Amniotic epithelial cell (primary cell): Measurements from ENCODE around the gene RBFOX1.

Experiments used
- DNase-seq: peaks from one replicate; pipeline ENCODE4 v3.0.0-alpha.2; 2010; ENCODE audit warnings: low read depth

RBFOX1 gene

DNA sequence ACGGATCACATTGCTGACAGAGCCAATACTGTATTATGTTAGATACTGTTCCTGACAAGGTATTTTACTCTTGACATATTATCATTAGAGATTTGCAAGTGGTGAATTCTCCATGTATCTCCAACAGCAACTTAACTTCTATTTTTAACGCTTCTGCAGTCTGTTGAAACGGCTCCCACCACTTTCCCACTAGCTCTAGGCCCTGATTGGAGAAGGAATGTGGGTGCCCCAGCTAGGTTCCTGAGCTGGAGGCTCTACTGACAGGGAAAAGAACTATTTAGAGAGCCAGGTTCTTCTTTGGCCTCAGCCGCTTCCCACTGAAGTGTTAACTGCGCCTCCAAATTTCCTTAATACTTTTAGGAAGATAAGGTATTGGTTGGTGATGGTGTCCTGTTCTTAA lies 191.8 kb downstream of the RBFOX1 start:
- no peak for DNase-seq

DNA sequence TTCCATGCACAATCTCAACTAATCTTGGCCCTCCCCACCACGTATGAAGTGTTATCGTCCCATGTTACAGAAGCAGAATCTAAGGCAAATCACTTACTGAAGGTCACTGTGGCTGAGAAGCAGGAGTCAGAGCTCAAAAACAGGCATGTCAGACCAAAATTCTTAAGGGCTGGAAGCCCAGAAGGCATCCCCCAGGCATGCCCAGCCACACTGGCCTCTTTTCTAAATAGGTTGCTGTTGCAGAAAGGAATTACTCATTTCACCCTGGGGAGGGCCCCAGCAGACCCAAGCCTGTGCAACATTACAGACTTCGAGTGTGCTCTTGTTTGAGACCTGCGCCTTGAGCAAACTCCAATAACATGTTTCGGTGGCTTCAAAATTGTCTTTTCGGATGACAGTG lies 194.1 kb downstream of the RBFOX1 start:
- no peak for DNase-seq

DNA sequence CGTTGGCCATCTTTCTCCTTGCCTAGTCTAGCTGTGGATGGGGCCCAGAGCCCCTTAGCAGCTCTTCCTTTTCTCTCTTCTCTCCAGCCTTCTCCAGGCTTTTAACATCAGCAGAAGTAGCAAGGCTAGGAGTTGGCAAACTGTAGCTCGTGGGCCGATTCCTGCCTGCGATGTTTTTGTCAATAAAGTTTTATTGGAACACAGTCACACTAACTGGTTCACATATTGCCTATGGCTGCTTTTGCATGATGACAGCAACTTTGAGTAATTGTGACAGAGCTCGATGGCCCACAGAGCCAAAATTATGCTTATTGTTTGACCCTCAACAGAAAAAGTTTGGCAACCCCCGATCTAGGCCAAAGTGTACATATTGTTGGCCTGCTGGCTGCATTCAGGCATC lies 199.9 kb downstream of the RBFOX1 start:
- DNase-seq: no peak

DNA sequence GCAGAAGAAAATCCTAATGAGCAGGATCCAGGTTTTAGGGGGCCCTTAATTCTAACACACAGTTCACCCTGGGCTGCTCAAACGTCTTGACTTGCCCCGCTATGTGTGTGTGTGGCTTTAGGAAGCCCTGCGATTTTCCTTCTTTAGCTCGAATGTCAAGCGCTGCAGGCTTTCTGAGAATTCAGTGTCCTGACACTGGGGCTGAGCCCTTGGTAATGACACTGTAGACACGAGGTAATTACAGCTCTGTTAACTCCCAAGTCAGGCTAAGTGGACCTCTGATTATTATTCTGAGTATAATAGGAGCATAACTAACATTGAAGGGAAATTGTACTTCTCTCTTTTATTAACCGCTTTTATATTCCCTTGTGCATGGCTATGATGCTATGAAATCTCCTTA lies 202.1 kb downstream of the RBFOX1 start:
- no peak for DNase-seq

DNA sequence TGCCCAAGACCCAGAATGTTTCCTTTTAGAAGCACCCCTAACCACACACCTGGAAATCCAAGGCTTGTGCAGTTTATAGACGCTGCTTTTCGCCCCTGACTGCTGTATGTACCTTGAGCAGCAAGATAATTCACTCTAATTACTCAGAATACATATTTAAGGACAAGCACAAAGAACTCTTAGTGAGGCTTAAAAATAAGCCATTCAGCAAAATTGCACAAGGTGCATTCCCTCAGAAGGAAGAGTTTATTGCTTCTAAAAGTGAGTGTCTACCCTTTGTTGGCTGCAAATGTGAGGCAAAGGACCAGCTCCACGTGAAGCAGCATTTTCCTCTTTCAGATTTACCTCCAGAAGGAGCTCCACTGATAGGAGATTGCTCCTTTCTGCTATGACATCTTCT lies 208.4 kb downstream of the RBFOX1 start:
- DNase-seq: no peak

DNA sequence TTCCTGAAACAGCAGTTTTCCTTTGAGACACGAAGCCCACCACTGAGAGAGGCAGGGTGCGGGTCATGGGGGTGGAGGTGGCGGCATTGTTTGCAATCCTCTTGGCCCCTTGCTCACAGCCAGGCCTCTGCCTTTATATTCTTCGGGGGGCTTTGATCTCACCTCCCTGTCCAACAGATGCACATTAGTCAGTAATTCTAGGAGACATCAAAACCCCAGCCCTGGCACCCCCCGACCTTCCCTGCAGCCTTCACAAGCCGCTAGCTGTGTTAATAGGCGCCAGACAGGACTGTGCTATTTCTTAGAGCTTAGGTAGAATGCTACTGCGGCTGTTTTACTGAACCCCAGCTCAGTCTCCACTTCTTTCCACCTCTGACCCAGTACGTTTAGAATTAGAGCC lies 212.6 kb downstream of the RBFOX1 start:
- DNase-seq: no peak

DNA sequence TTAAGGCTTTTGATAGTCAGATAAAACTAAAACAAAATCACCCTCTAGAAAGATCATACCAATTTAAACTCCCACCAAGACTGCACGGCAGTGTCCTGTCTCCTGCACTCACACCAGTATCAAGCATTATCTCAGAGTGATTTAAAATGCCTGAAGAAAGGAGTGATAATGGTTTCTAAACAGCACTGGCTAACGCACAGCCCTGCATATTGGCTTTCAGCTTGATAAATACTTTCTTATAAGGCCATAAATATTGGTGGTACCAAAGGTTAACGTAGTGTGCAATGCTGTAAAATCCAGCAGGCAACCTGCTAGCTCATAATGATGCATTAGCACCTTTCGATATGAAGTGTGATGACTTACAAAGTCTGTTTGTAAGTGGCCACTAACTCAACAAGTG lies 214.3 kb downstream of the RBFOX1 start:
- DNase-seq: no peak

DNA sequence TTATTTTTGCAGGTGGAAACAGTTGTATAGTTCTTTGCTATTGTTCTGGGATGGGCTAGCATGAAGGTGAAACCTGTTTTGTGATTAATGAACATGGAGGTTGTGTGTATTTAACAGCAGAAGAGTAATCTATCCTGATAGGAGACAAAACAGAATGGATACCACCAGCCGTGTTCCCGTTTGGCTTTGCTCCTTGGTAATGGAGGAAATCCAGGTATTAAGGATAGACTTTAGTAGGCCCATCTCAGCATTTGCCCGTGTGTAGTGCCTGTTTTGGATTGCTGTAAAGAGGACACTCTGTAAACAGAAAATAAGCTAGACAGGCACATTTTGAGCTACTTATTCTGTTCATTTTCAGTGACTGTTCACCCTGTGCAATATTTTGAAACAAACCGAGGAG lies 215.1 kb downstream of the RBFOX1 start:
- DNase-seq: no peak

DNA sequence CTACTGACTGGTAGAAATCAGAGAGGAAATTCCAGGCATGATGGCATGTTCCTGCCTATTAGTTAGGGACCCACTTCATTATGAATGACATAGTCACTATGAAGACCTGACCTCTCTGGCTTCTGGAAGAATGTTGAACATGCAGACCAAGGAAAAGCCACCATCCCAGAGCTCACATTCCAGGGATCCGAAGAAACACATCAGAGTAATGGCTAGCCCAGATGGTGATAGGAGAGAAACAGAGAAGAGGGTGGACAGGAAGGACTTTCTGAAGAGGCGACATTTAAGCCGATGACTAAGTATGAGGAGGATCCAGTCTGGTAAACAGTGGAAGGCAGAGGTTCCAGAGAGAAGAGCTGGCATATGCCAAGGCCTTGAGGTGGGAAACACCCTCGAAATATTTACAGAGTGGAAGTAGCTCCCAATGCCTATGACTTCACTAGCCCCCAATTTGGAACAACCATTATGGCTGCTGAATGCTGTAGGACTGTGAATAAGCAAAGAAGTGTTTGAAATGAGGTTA lies 216.2 kb downstream of the RBFOX1 start:
- DNase-seq: no peak

DNA sequence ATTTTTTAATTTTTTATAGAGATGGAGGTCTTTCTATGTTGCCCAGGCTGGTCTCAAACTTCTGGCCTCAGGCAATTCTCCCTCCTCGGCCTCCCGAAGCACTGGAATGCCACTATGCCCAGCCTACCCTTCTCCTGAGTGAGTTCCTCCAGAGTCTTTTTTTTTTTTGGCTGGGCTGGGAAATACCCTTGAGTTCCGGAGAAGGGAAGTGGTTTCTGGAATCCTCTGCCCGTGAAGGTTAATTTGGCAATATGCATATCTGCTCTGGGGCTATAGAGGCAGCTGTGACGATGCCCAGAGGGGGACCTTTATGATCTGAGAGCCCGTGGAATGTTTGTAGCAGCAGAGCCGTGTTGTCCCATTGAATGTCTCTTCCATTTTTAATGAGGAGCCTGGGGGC lies 217.5 kb downstream of the RBFOX1 start:
- DNase-seq: no peak

DNA sequence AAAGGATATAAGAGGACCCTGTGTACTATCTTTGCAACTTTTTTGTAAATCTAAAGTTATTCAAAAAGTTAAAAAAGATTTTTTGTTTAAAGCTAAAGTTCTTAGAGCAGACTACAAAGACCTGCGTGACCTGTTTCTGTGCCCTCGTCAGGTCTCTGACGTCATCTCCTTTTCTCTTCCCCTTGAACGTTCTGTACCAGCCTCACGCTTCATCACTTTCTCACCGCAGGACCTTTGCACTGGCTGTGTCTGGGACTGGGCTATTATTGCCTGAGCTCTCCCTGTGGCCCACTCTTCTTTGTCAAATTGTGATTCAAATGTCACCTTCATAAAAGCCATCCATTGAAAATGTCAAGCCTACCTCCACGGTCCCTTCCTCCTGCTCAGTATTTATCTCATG lies 222.8 kb downstream of the RBFOX1 start:
- no peak for DNase-seq

DNA sequence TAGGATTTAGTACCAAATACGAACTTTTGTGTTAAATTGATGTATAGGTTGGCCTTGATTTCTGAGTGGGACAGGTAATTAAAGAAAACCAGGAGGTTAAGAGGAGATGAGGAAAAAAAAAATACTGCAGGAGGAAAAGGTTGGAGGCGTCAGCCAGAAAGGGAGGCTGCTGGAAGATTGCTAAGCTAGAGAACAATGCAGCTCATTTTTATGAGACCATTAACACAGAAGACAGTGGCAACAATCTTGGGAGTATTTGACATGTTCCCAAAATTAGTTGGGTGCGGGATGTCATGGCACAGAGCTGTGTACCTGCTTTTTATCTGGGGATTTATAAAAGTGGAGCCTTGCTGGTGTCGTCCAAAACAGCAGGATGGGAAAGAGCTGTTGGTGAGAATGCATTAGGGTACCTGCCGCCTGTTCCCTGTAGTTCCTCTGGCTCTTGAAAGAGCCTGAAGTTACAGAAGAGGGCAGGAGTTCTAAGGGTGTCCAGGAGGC lies 229.3 kb downstream of the RBFOX1 start:
- no peak for DNase-seq

DNA sequence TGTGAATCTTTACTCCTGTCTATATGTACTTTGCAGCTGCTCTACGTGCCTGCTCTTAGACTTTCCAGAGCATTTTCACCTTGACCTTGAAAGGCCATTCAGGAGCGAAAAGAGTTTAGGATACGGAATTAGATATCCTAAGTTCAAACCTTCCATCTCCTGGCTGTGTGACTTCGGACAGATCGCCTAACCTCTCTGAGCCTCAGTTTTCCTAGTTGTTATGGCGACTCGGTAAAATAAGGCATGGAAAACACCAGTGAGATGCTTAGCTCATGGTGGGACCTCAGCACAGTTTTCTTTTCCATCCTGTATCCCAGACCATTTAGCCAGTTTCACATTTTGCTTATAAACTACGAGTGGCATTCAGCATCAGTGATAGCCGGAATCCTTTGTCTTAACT lies 233.7 kb downstream of the RBFOX1 start:
- no peak for DNase-seq

DNA sequence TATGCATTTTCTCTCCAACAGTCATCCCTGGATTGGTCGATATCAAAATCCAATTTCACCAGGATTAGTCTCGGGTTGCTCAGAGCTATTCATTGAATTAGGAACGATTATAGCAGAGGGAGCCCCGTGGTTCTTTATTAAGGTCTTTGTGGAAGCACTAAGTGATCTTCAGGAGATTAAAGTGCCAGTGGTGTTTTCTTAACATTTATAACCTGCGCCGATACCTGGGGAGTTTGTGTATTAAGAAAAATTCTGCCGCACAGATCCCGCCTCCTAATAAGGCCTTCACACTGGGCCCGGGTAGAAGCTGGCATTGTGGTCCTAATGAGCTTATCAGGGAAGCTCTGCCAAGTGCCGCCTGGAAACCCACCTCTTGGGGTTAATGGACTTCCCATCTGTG lies 238.7 kb downstream of the RBFOX1 start:
- no peak for DNase-seq

DNA sequence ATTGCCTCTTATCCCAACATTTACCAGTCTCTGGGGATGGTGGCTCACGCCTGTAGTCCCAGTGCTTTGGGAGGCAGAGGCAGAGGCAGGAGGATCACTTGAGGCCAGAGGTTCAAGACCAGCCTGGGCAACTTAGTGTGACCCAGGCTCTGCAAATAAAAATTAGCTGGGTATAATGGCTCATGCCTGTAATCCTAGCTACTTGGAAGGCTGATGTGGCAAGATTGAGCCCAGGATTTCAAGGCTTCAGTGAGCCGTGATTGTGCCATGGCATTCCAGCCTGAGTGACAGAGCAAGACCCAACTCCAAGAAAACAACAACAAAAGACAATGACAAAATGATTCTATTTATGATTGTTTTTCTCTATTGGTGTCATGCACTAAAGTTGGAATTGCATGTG lies 244.9 kb downstream of the RBFOX1 start:
- no peak for DNase-seq

DNA sequence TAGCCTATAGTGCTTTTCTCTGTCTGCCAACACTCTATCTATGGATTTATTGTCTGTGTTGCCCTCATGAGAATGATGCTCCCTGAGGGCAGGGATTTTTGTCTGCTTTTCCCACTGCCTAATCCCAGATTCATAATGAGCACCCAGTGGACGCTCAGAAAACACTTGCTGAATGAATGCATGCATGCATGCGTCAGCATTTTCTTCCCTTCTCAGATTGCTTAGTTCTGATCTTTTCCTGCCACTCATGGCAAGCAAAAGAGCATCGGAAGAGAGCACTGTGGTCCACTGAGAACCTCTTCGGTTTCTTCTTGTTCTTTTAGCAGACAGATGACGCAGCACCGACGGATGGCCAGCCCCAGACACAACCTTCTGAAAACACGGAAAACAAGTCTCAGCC lies 246.8 kb downstream of the RBFOX1 start:
- no peak for DNase-seq

DNA sequence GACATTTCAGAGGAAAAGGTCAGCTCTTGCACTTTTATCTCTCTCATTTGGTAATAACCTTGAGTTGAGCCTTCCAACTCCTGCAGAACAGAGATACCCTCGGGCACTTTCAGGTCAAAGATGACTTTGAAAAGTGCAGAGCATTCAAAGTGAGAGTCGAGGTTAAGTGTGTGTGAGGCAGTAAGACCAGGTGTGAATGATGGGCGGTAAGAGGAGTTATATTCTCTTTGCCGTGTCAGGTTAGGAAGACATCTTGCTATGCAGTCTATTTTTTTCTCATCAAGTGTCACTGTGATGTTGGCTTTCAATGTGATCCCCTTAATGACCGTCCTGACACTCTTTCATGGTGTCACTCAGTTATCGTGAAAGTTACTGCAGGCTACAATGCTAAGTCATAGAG lies 248.5 kb downstream of the RBFOX1 start:
- DNase-seq: no peak

DNA sequence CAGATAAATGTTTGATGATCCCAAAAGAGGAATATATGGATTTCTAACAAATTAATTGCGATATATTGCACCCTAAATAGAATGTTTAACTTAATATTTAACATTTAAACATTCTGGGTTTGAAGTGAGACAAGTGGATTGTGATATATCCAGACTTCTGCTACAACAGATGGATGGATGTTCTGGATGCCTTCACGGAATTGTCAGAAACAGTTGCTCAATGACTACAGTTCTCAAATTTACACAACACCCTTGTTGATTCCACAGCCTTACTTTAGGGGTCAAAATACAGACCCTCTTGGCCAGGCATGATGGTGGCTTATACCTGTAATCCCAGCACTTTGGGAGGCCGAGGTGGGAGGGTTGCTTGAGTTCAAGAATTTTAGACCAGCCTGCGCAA lies 250.8 kb downstream of the RBFOX1 start:
- no peak for DNase-seq

DNA sequence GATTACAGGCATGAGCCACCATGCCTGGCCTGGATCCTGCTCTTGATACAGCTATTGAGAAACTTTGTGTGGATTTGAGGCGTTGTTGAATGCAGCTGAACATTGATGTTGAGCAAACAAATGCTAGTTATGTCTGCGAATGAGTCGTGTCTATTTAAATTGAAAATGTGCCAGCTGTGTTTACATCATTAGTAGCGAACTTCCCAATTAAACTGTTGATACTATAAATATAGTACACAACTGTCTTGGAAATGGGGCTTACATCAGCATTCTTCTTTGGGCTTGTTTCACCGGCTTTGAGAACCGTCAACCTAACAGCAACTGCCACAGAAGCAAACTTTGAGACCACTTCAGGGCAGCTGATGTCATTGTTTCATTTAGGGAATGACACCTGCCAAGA lies 251.9 kb downstream of the RBFOX1 start:
- no peak for DNase-seq

DNA sequence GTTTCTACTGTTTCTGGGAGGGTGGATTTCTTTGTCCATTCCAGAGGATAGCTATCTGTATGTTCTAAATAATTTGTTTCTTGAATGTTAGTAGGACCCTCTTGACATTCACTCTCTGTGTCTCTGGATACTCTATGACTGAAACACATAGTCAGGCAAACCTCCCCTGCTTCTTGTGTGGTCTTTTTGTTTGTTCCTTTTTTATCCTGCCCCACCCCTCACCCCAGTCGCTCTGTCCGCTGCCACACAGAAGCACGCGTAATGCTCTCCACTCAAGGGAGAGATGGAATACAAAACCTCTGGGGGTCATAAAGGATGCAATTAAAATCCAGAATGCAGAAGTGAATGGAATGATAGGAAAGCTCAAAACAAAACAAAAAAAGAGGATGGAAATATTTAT lies 253.1 kb downstream of the RBFOX1 start:
- DNase-seq: no peak

DNA sequence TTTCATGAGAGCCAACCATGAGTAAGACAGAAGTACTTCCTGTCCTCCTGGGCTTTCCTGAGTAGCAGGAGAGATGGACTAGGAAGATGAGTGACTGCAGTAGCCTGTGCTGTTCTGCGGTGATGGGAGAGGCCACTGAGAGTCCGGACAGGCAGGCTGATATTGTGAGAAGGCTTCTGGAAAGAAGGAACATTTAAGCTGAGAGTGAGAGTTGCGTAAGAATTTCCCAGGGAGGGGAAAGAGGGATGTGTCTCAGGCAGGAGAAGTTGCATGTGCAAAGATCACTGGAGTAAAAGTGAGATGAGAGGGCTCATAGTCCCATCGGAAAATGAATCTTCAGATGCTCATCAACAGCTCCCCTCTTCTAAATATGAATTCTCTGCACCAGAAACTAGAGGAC lies 258.3 kb downstream of the RBFOX1 start:
- no peak for DNase-seq

DNA sequence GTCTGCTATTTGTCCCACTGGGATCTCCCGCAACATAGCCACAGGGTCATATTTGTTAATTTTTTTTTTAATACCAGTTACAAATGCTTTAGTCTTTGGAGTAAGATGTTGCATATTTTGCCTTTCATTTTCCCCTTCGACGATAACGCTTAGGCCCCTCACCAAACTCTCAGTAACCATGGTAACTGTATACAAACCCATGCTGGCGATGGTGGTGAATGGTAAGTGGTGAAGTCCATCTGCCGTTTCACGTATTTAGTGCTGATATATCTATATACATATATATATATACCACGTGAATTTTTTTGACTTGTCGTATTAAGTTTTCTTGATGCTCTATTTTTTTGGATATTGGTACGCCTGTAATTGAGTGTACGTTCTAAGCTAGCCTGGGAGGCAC lies 263.7 kb downstream of the RBFOX1 start:
- no peak for DNase-seq

DNA sequence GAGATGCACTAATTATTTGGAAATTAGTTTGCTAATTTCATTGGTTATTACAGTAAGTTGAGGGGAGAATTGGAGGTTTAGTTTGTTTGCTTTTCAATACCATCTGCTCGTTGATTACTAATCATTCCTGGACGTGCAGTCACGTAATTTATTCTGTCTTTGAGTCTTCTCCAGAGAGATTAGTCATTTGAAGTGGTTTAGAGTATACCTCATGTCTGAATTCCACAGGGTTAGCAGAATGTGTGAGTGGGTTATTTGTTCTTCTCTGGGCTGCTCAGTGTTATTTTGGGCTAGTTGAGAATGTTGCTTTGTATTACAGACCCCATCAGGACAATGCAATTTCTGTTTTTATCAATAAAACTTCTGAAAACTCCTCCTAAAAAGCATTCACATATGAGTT lies 265.0 kb downstream of the RBFOX1 start:
- DNase-seq: no peak

DNA sequence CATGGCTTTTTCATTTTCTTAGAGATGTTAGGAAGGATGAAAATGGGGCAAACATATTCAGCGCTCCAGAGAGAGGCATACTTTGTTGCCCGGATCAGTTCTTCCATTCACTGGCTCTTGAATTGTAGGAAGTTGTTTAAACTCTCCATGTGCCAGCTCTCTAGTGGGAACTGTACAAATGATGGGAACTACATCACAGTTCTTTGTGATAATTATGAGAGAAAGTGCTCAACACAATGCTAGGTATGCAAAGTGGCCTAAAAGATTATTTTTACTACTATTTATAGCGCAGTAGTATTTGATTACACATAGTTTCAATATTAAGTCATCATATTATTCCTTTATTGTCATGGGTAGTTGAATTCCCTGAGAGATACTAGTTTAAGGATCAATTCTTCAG lies 268.5 kb downstream of the RBFOX1 start:
- no peak for DNase-seq
